NOMO-1 (cell line): ENCODE measurements around the gene PTPRK.

ENCODE experiments used
- DNase-seq, 2 experiments: peaks; one replicate each; lab custom pipeline; 2025; ENCODE audit not compliant: unreplicated experiment in 2 of 2; lab: John Stamatoyannopoulos, UW

The PTPRK gene

GRCh38 chr6:128397996-128398395, 122.4 kb downstream of the PTPRK start:
- DNase-seq = no peak

GRCh38 chr6:128395596-128395995, 124.8 kb downstream of the PTPRK start:
- no peak for DNase-seq

- no peak for DNase-seq
These were observed 125.2 kb downstream of the PTPRK start for GRCh38 chr6:128395188-128395587.

- no peak for DNase-seq
These were observed 126.2 kb downstream of the PTPRK start for GRCh38 chr6:128394167-128394566.

- DNase-seq = no peak
These were observed 130.4 kb downstream of the PTPRK start for GRCh38 chr6:128389820-128390534.

GRCh38 chr6:128388380-128388779, 132.0 kb downstream of the PTPRK start:
- no peak for DNase-seq

GRCh38 chr6:128380891-128381290, 139.5 kb downstream of the PTPRK start:
- DNase-seq = no peak

- DNase-seq = no peak
These were observed 140.8 kb downstream of the PTPRK start for GRCh38 chr6:128379577-128379976.

- DNase-seq = no peak
These were observed 143.4 kb downstream of the PTPRK start for GRCh38 chr6:128376952-128377503.

- DNase-seq = no peak
These were observed 149.3 kb downstream of the PTPRK start for GRCh38 chr6:128371136-128371535.

- DNase-seq = no peak
These were observed 150.3 kb downstream of the PTPRK start for GRCh38 chr6:128370072-128370471.

GRCh38 chr6:128368213-128368944, 152.0 kb downstream of the PTPRK start:
- DNase-seq = no peak

GRCh38 chr6:128367437-128367836, 153.0 kb downstream of the PTPRK start:
- no peak for DNase-seq

- no peak for DNase-seq
These were observed 154.8 kb downstream of the PTPRK start for GRCh38 chr6:128365520-128366160.

- no peak for DNase-seq
These were observed 155.5 kb downstream of the PTPRK start for GRCh38 chr6:128364766-128365519.

GRCh38 chr6:128363020-128363813, 157.2 kb downstream of the PTPRK start:
- DNase-seq = no peak

- no peak for DNase-seq
These were observed 159.0 kb downstream of the PTPRK start for GRCh38 chr6:128361378-128361777.

GRCh38 chr6:128358244-128358776, 162.1 kb downstream of the PTPRK start:
- no peak for DNase-seq

GRCh38 chr6:128357392-128358130, 162.8 kb downstream of the PTPRK start:
- no peak for DNase-seq
